Measurements from ENCODE around the gene DCTPP1. TPM values are rescaled to one million over a fixed set of nuclear protein-coding genes. Genes with fewer than 3 reads are reported as not detected.

DCTPP1 gene
- total and polyA plus RNA-seq, 2 of the 13 experiments (the other 11 are each of a cell fraction or from before 2014, with no cell fraction given) = 54.8 to 74.4 TPM

- 0 out of 2 replicates have a peak, but pooled peaks have one; percentile 37 for TF ChIP-seq NFAT5 (CRISPR knock-in tag; IDR thresholded peaks at IDR 0.05)
- TF ChIP-seq PREB (CRISPR knock-in tag; IDR thresholded peaks at IDR 0.05) = no peak
- peak; percentile 74; the same call in 1 of the 2 replicates for TF ChIP-seq ZNF607 (CRISPR knock-in tag; IDR thresholded peaks at IDR 0.05; ENCODE audit: borderline replicate concordance)
- no peak for TF ChIP-seq ZSCAN25 (CRISPR knock-in tag; IDR thresholded peaks at IDR 0.05)
- TF ChIP-seq ZNF703 (CRISPR knock-in tag; IDR thresholded peaks at IDR 0.05; ENCODE audit: borderline replicate concordance) = peak; percentile 53; the same call in 1 of the 2 replicates
- peak; percentile 81; the same call in 1 of the 2 replicates for TF ChIP-seq NR1H2 (CRISPR knock-in tag; IDR thresholded peaks at IDR 0.05; ENCODE audit: borderline replicate concordance, low read depth)
- 0 out of 2 replicates have a peak, but pooled peaks have one; percentile 55 for TF ChIP-seq HDAC6 (IDR thresholded peaks at IDR 0.05; ENCODE audit: low read depth, low read length)
- no peak for TF ChIP-seq ZNF549 (CRISPR knock-in tag; IDR thresholded peaks at IDR 0.05)
- no peak for TF ChIP-seq ZFP36 (IDR thresholded peaks at IDR 0.05; ENCODE audit: borderline replicate concordance, low read depth, low read length, partially characterized antibody)
- peak; percentile 79; the same call in 1 of the 2 replicates for TF ChIP-seq ZMYM3 (CRISPR knock-in tag; IDR thresholded peaks at IDR 0.05)
- no peak for TF ChIP-seq PATZ1 (CRISPR knock-in tag; IDR thresholded peaks at IDR 0.05)
- TF ChIP-seq ZNF841 (CRISPR knock-in tag; IDR thresholded peaks at IDR 0.05; ENCODE audit: borderline replicate concordance) = no peak
- peak; percentile 71 for TF ChIP-seq FOXP4 (CRISPR knock-in tag; IDR thresholded peaks at IDR 0.05)
- TF ChIP-seq ZUFSP (CRISPR knock-in tag; IDR thresholded peaks at IDR 0.05; ENCODE audit: borderline replicate concordance) = no peak
- TF ChIP-seq SIN3B (IDR thresholded peaks at IDR 0.05; ENCODE audit: low read length) = no peak
Observed at GRCh38 chr16:30445408-30446202, 15.8 kb upstream of the DCTPP1 start, which contains the start of gene SEPHS2 (continued).

Data from HepG2 (cell line).